Placental pericyte (primary cell): ENCODE data around the gene LIN54. TPM values are rescaled to one million over a fixed set of nuclear protein-coding genes. Genes with fewer than 3 reads are reported as not detected.

Source experiments
- small RNA-seq: library from RNA; depleted of rRNA; stranded (forward); fragments of <200 nt; gene quantifications from one replicate; pipeline ENCODE3, GENCODE V24; 2012; ENCODE audit warnings: low replicate concordance
- total RNA-seq: library from RNA; depleted of rRNA; stranded (reverse); fragments of >200 nt; gene quantifications from 2 replicates; pipeline ENCODE4 v1.2.3, GENCODE V29; 2012

The LIN54 gene
- 12.3 and 30.2 TPM in 2 replicates for total RNA-seq

DNA sequence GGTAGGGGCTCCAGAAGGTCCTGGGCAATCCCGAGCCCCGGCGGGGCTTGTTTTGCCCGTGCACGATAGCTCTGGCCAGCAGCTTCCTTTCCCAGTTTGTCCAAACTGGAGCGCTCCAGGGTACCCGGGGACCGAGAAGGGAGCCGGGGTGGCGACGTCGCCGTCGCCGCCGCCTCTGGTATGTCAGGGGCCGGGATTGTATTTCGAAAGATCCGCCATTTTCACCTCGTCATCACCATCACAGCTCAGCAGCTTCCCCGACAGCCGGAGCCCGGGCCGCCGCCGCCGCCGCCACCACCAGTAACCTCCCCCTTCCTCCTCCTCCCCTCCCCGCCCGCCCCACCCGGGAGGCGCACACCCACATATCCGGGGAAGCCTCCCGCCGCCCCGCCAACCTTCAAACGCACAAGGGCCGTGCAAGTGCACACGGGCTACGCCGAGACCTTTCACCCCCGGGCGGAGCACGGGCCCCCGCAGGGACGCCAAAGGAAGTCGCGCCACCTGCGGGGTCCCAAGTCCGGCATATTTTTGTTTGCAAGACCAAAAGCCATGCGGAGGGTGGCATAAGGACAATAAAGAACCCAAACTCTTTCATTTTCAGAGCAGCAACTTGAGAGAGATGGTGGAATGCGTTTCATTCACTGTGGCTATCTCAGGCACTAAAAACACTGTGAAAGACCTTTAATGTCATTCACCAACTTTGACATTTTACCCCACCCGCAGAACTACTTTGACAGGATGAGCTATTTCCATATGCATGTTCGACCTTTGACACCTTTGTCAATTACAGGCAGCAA is at the start of gene LIN54:
Gene LIN54, minus strand, starts transcription at position 302 of the 797 bp plus-strand sequence. CDS start 25,979 bp downstream, outside the sequence.

DNA sequence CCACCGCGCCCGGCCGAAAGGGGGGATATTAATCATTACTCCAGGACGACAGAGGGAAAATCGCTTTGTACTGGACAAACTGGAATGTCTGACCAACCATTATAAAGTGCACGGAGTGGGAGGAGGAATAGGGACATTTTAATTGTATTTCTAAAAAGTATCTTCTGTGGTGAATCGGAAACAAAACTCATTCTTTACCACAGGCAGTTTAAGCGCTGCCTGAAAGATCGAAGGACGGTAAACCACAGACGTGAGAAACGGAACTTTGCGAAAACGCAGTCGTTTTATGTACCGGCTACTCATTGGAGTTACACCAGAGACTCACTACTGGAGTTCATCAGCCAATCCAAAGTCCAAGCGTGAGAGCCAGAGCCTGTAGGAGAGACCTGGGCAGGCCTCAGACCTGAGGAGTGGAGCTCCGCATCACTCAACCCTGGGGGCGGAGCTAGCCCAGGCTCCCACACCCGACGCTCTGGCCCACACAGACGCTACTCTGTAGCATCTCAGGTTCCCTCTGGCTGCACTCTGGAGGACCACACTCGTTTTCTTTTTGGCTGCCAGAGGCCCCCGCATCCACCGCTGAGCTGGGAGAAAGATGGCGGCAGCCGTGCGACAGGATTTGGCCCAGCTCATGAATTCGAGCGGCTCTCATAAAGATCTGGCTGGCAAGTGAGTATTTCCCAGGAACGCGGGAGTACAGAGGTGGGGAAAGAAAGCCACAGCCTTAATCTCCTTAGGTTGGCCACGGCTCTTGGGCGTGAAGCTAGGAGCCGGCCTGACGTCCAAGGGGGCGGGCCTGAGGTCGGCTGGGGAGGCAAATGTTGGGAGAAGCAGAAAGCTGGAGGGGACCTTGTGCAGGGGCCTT is 24.2 kb upstream of the LIN54 start, which contains the start of gene COPS4:
Gene COPS4, plus strand, starts transcription at position 554 of the 865 bp plus-strand sequence. Its CDS starts 42 bp downstream, at position 596.

DNA sequence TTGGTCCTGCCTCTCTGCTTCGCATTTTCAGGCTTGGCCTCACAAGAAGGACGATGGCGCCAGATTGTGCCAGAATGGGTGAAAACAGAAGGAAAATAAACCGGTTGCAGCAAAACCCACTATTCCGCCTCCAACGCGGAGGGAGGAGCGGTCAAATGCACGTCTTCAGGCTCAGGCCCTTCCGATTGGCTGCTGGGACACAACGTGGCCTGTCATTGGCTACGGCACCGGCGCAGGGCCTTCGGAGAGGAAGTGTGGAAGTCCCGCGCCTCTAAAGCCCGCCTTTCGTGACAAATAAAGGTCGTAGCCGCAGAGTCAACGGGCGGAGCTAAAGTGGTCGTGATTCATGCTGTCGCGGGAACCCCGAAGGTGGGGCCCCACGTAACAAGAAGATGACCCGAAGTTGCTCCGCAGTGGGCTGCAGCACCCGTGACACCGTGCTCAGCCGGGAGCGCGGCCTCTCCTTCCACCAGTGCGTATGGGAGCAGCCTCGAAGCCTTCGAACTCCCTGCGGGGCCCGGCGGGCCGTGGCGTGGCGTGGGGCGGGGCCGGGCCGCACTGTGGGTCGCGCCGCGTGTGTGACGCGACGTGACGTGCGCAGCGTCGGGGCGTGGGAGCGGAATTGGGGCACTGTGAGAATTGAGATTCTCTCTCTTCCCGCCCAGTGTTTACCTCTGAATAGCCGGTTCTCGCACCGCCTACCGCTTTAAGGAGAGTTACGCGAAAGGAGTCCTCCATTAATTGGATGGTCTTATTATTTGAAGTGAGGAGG is 110.0 kb downstream of the LIN54 start, which contains the start of gene THAP9:
Gene THAP9, plus strand, starts transcription at position 325 of the 772 bp plus-strand sequence. Its CDS starts 68 bp downstream, at position 393.

DNA sequence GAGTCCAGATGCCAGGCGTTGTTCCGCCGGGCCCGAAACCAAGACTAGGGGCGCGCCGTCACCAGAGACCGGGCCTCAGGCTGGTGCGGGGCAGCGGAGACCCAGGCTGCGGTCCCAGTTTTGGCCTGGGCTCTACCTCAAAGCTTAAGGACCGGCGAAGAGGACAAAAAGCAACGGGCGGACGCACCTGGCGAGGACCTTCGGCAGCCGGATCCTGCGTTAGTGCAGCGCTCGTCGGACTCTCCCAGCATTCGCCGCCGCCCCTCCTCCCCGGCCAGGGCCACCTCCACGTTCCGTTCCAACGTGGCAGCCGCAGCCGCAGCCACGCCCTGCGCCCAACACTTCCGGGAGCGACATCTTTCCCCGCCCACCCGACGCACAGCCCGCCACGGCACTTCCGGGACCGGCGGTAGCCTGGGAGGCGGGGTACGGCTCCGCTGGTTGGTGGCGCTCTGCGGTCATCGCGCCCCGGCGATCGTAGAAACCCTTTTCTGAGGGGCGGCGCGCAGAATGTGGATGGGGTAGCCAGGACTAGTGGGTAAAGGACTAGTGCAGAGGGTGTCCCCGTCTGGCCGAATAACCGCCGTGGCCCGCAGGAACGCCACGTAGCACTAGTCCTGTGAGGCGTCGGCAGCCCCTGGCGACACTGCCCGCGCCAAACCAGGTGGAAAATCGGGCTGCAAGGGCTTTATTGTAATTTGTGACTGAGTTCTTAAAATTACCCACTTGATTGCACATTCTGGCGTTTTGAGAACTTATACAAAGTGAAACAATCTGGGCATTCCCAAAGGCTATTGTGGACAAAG is 119.5 kb downstream of the LIN54 start, which contains the start of gene SEC31A:
Gene SEC31A, minus strand, starts transcription at position 253 of the 806 bp plus-strand sequence. CDS start 9,217 bp downstream, outside the sequence.

Small RNAs within 50 kb of the gene (small RNA-seq; reads per million reads assigned to genes)
- not detected for gene RF00019
- not detected for gene RNU6-615P

Other genes with a start within 250 kb of the LIN54 start
- 2.0 and 5.6 TPM in 2 replicates for gene SCD5, start 212.0 kb downstream of the LIN54 start, total RNA-seq
- gene SEC31A, start 119.7 kb downstream of the LIN54 start, total RNA-seq = 399 and 403 TPM in 2 replicates
- 2.7 and 2.8 TPM in 2 replicates for gene THAP9, start 110.1 kb downstream of the LIN54 start, total RNA-seq
- 42.0 and 61.3 TPM in 2 replicates for gene COPS4, start 24.4 kb upstream of the LIN54 start, total RNA-seq
- gene PLAC8, start 103.9 kb upstream of the LIN54 start, total RNA-seq = 0.14 TPM in 1 of 2 replicates, not detected in the other